K562 (cell line): ENCODE measurements around the gene PPP4R3A. TPM values are rescaled to one million over a fixed set of nuclear protein-coding genes. Genes with fewer than 3 reads are reported as not detected.

Experiments used
- ATAC-seq: fragments of 200-7000 bp; cut with Tn5 transposase; 3 replicates; pipeline ENCODE4 v1.9.1; 2020; ENCODE audit warnings: moderate library complexity
- BruUV-seq: library from RNA; stranded (reverse); fragments of 400-500 nt; replicated peaks from 2 replicates; lab custom pipeline; 2021; lab: Mats Ljungman, UMichigan
- CTCF ChIA-PET: fragments of 300-600 bp; formaldehyde crosslinking; extraction: SDS; loops from one replicate; lab custom pipeline; 2021; ENCODE audit warnings: low intra/inter-chr PET ratio; lab: Yijun Ruan, JAX
- POLR2A ChIA-PET: fragments of 300-600, 350-650 bp; sonication (Branson Sonifier 250); formaldehyde crosslinking; extraction: SDS; loops from one replicate; lab custom pipeline; 2021; ENCODE audit warnings: antibody characterized with exemption, inconsistent platforms; lab: Yijun Ruan, JAX
- DNase-seq, 4 experiments: peaks; one replicate each; pipeline versions ENCODE4 v3.0.0 to v3.0.0-alpha.2; 2011 to 2018; ENCODE audit warnings: low spot score in 3 of 4, mixed read lengths in 3 of 4; ENCODE audit errors: extremely low read depth in 1 of 4
- FAIRE-seq: peaks from 2 replicates; lab custom pipeline; 2011; peaks lifted over from hg19 to GRCh38; lab: Jason Lieb, UNC
- H2AFZ ChIP-seq: 2 replicates; pipeline ENCODE4 v1.6.0; 2011; ENCODE audit warnings: low read depth, low read length, control low read depth, inconsistent platforms
- H3K27ac ChIP-seq: fragments of 200-600 bp; 3 replicates; pipeline ENCODE4 v1.8.0; 2011; ENCODE audit warnings: low read depth, mild to moderate bottlenecking, control low read depth, inconsistent platforms, low read length, moderate library complexity, mixed read lengths; ENCODE audit errors: extremely low read depth
- H3K27me3 ChIP-seq, 2 experiments: fragments of 300-600 bp in 1 of 2; 2 replicates in 1 of 2; 3 replicates in 1 of 2; pipeline versions ENCODE4 v1.6.0 to v1.8.0; 2011; ENCODE audit warnings: inconsistent platforms in 2 of 2, low read length in 2 of 2, mild to moderate bottlenecking in 1 of 2, mixed read lengths in 1 of 2, moderate library complexity in 1 of 2; ENCODE audit not compliant: control insufficient read depth in 2 of 2, insufficient read depth in 2 of 2
- H3K36me3 ChIP-seq: fragments of 300-600 bp; 3 replicates; pipeline ENCODE4 v1.8.0; 2011; ENCODE audit warnings: mild to moderate bottlenecking, low read length, inconsistent platforms; ENCODE audit not compliant: control insufficient read depth, insufficient read depth
- H3K4me1 ChIP-seq, 2 experiments: fragments of 200-600 bp in 1 of 2; replicated peaks in 1 of 2; 2 replicates in 1 of 2; 3 replicates in 1 of 2; pipeline versions ENCODE4 v1.5.1 to v1.8.0; 2011; ENCODE audit warnings: inconsistent platforms in 2 of 2, low read length in 2 of 2, mild to moderate bottlenecking in 1 of 2, mixed read lengths in 1 of 2, moderate library complexity in 1 of 2; ENCODE audit not compliant: control insufficient read depth in 2 of 2, insufficient read depth in 2 of 2
- H3K4me2 ChIP-seq: 2 replicates; pipeline ENCODE4 v1.6.1; 2011; ENCODE audit warnings: low read length, control low read depth, inconsistent platforms, mixed read lengths; ENCODE audit not compliant: insufficient read depth
- H3K4me3 ChIP-seq: fragments of 200-600 bp; sonication (generic), shearing (Covaris generic); 2 replicates; pipeline ENCODE4 v1.5.1; 2016; ENCODE audit warnings: control low read depth, inconsistent platforms
- H3K79me2 ChIP-seq: fragments of 200-600 bp; 3 replicates; pipeline ENCODE4 v1.8.0; 2011; ENCODE audit warnings: low read length, inconsistent platforms; ENCODE audit not compliant: control insufficient read depth, insufficient read depth
- H3K9ac ChIP-seq, 2 experiments: 2 replicates each; pipeline versions ENCODE4 v1.6.0 to v1.6.1; 2011; ENCODE audit warnings: low read depth in 2 of 2, low read length in 2 of 2, control low read depth in 1 of 2, inconsistent platforms in 1 of 2, mild to moderate bottlenecking in 1 of 2, mixed read lengths in 1 of 2; ENCODE audit not compliant: insufficient read depth in 1 of 2
- H3K9me1 ChIP-seq: one replicate; pipeline ENCODE4 v1.6.0; 2011; ENCODE audit warnings: inconsistent platforms, mild to moderate bottlenecking, low read length, moderate library complexity; ENCODE audit not compliant: control insufficient read depth, insufficient read depth
- H3K9me3 ChIP-seq: replicated peaks from 2 replicates; pipeline ENCODE4 v1.5.1; 2011; ENCODE audit warnings: low read depth, low read length, inconsistent platforms; ENCODE audit not compliant: control insufficient read depth, insufficient read depth
- H4K20me1 ChIP-seq: replicated peaks from 2 replicates; pipeline ENCODE4 v1.6.1; 2011; ENCODE audit warnings: low read length, inconsistent platforms, mixed read lengths; ENCODE audit not compliant: control insufficient read depth, insufficient read depth
- JUND ChIP-seq, 2 experiments: IDR thresholded peaks; 2 replicates in 1 of 2; 3 replicates in 1 of 2; pipeline ENCODE4 v1.6.1; 2011; ENCODE audit warnings: borderline replicate concordance in 2 of 2, low read depth in 2 of 2, low read length in 2 of 2, improper control_type of control experiment in 1 of 2, missing biosample characterization in 1 of 2, missing genetic modification characterization in 1 of 2, missing genetic modification reagents in 1 of 2
- NUFIP1 ChIP-seq: fragments of 450-650 bp; IDR thresholded peaks from 2 replicates; pipeline ENCODE4 v1.6.1; 2018; ENCODE audit not compliant: partially characterized antibody
- SNRNP70 ChIP-seq: fragments of 200-400 bp; formaldehyde crosslinking; optimal IDR thresholded peaks from 2 replicates; pipeline ENCODE3; 2017; ENCODE audit warnings: low read depth, low read length
- ZNF274 ChIP-seq: IDR thresholded peaks from 2 replicates; pipeline ENCODE4 v1.6.1; 2011; ENCODE audit warnings: low read depth, mild to moderate bottlenecking, low read length, moderate library complexity, borderline replicate concordance
- ZNF766 ChIP-seq: fragments of 200-800 bp; sonication (Bioruptor generic); conservative IDR thresholded peaks from 2 replicates; pipeline ENCODE4 v1.6.1; 2016; ENCODE audit warnings: missing genetic modification characterization, missing compliant biosample characterization
- WGBS: fragments of 100-300 bp; shearing (Covaris generic); methylation state at CpG from one replicate; pipeline ENCODE4 v1.1.6; 2016; ENCODE audit warnings: low coverage, mixed read lengths; ENCODE audit not compliant: insufficient coverage; ENCODE audit errors: missing lambda C conversion rate; 5-methylcytosine and 5-hydroxymethylcytosine counted together
- in situ Hi-C: fragments of 300-500 bp; cut with MboI; formaldehyde crosslinking; loops from 4 replicates; pipeline ENCODE4 v1.15.0; 2018; ENCODE audit warnings: inconsistent platforms, mixed read lengths
- intact Hi-C: fragments of 100-400 bp; cut with micrococcal nuclease; formaldehyde crosslinking; loops from 2 replicates; pipeline ENCODE4 v1.14.2; 2022
- polyA plus RNA-seq, 8 experiments: library from polyadenylated mRNA; depleted of rRNA in 4 of 8; stranded (reverse) in 5 of 8; unstranded in 3 of 8; fragments of >200 nt; fragmentation: Nextera tagmentation in 2 of 8; fragmentation: Illumina TruSeq in 1 of 8; extraction: Ambion mirVana in 2 of 8; extraction: Trizol in 1 of 8; gene quantifications; 2 replicates each; pipeline versions ENCODE4 v1.2.1 to v1.2.3, GENCODE V29; 2011 to 2014; ENCODE audit warnings: inconsistent platforms in 1 of 8, missing spikeins in 1 of 8
- total RNA-seq, 7 experiments: library from RNA; depleted of rRNA in 6 of 7; stranded (reverse); fragments of >200 nt in 6 of 7; fragmentation: Illumina TruSeq in 2 of 7; extraction: Trizol in 2 of 7; gene quantifications; 2 replicates each; pipeline versions ENCODE4 v1.2.1 to v1.2.3, GENCODE V29; 2011 to 2021; ENCODE audit warnings: low replicate concordance in 1 of 7
- TF ChIP-seq, protein P1 (sequence below), 2 experiments: fragments of 450-650 bp; formaldehyde crosslinking in 1 of 2; IDR thresholded peaks; 2 replicates each; pipeline versions ENCODE4 v1.4.0 to v1.6.1; 2014 to 2020; ENCODE audit warnings: mild to moderate bottlenecking in 2 of 2, borderline replicate concordance in 1 of 2, low read depth in 1 of 2

Gene PPP4R3A
- total and polyA plus RNA-seq, 9 of the 15 experiments (the other 6 are each of a cell fraction or from before 2014, with no cell fraction given), result 9.5 to 54.9 (median 44.9) TPM

DNA sequence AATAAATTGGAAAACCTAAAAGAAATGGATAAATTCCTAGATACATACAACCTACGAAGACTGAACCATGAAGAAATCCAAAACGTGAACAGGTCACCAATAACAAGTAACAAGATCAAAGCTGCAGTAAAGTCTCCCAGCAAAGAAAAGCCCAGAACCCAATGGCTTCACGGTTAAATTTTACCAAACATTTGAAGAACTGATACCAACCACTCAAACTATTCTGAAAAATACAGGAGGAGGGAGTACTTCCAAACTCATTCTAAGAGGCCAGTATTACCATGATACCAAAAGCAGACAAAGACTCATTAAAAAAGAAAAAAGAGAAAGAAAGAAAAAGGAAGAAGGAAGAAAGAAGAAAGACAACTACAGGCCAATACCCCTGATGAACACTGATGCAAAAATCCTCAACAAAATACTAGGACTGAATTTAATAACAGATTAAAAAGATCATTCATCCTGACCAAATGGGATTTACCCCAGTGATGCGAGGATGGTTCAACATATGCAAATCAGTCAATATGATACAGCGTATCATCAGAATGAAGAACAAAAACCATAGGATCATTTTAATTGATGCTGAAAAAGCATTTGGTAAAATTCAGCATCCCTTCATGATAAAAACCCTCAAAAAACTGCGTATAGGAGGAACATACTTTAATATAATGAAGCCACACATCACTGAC lies 65.6 kb downstream of the PPP4R3A start:
- no peak overlapping the region for H3K4me3 ChIP-seq
- TF ChIP-seq NUFIP1 (no peak), JUND (IDR thresholded peaks at IDR 0.05; ENCODE audit: borderline replicate concordance, low read depth, low read length) (no peak), JUND (tag; IDR thresholded peaks at IDR 0.05; ENCODE audit: borderline replicate concordance, low read depth, low read length) (no peak)
- H3K9ac ChIP-seq, result no peak overlapping the region
- no peak for FAIRE-seq
- DNase-seq, result no peak
- no peaks in the 10 kb centered on the region; the same call in 2 of the 3 replicates for H3K36me3 ChIP-seq
- H3K4me2 ChIP-seq, result no peak overlapping the region
- no peak overlapping the region for H2AFZ ChIP-seq
- BruUV-seq, result TSS peak; percentile 14
- intact Hi-C loops, result no loop called here
- WGBS, result 45% methylated on average over 6 of the region's 6 CpGs
- no peak overlapping the region for H3K27ac ChIP-seq
- in situ Hi-C loops, result no loop called here
- no peaks in the 10 kb centered on the region for H3K9me3 ChIP-seq
- H3K79me2 ChIP-seq, result no peaks in the 10 kb centered on the region
- no peak for ATAC-seq
- no peaks in the 10 kb centered on the region for H4K20me1 ChIP-seq
- H3K27me3 ChIP-seq, result no peaks in the 10 kb centered on the region
- ChIA-PET CTCF (no interaction called here), POLR2A (no interaction called here)
- no peaks in the 10 kb centered on the region; a peak in 1 of 5 replicates for H3K4me1 ChIP-seq
- H3K9me1 ChIP-seq, result no peaks in the 10 kb centered on the region

DNA sequence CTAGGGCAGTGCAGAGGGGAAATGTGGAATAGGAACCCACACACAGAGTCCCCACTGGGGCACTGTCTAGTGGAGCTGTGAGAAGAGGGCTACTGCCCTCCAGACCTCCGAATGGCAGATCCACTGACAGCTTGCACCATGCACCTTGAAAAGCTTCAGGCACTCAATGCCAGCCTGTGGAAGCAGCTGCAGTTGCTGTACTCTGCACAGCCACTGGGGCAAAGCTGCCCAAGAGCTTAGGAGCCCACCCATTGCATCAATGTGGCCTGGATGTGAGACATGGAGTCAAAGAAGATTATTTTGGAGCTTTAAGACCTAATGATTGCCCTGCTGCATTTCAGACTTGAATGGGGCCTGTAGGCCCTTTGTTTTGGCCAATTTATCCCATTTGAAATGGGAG lies 70.8 kb downstream of the PPP4R3A start:
- Histone ChIP-seq H3K79me2 (peaks cover 6% of the 10 kb centered on the region; the same call in 1 of the 3 replicates), H3K9ac (no peak overlapping the region), H3K27ac (no peak overlapping the region), H3K4me1 (no peaks in the 10 kb centered on the region; a peak in 1 of 5 replicates), H2AFZ (no peak overlapping the region), H3K36me3 (peaks cover 5% of the 10 kb centered on the region; the same call in 1 of the 3 replicates), H3K4me2 (no peak overlapping the region), H3K9me1 (no peaks in the 10 kb centered on the region), H4K20me1 (no peaks in the 10 kb centered on the region), H3K9me3 (no peaks in the 10 kb centered on the region), H3K4me3 (no peak overlapping the region), H3K27me3 (no peaks in the 10 kb centered on the region)
- DNase-seq (no peak), ATAC-seq (no peak), FAIRE-seq (no peak)
- no TSS peak for BruUV-seq
- WGBS, result 38% methylated on average over 1 of the region's 1 CpG
- in situ Hi-C loops (no loop called here), intact Hi-C loops (no loop called here)
- CTCF ChIA-PET, result no interaction called here
- POLR2A ChIA-PET, result no interaction called here
- TF ChIP-seq ZNF274 (no peak), ZNF766 (CRISPR knock-in tag) (no peak), SNRNP70 (no peak)
- TF ChIP-seq, protein P1, sequence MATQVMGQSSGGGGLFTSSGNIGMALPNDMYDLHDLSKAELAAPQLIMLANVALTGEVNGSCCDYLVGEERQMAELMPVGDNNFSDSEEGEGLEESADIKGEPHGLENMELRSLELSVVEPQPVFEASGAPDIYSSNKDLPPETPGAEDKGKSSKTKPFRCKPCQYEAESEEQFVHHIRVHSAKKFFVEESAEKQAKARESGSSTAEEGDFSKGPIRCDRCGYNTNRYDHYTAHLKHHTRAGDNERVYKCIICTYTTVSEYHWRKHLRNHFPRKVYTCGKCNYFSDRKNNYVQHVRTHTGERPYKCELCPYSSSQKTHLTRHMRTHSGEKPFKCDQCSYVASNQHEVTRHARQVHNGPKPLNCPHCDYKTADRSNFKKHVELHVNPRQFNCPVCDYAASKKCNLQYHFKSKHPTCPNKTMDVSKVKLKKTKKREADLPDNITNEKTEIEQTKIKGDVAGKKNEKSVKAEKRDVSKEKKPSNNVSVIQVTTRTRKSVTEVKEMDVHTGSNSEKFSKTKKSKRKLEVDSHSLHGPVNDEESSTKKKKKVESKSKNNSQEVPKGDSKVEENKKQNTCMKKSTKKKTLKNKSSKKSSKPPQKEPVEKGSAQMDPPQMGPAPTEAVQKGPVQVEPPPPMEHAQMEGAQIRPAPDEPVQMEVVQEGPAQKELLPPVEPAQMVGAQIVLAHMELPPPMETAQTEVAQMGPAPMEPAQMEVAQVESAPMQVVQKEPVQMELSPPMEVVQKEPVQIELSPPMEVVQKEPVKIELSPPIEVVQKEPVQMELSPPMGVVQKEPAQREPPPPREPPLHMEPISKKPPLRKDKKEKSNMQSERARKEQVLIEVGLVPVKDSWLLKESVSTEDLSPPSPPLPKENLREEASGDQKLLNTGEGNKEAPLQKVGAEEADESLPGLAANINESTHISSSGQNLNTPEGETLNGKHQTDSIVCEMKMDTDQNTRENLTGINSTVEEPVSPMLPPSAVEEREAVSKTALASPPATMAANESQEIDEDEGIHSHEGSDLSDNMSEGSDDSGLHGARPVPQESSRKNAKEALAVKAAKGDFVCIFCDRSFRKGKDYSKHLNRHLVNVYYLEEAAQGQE (IDR thresholded peaks at IDR 0.05; ENCODE audit: borderline replicate concordance), result no peak
- TF ChIP-seq, protein P1 (CRISPR knock-in tag; IDR thresholded peaks at IDR 0.05; ENCODE audit: low read depth), result no peak
